GM23338 (cell line): ENCODE data around the gene LMX1B. TPM values are rescaled to one million over a fixed set of nuclear protein-coding genes. Genes with fewer than 3 reads are reported as not detected.

Experiments
- ATAC-seq: fragments of 200-7000 bp; cut with Tn5 transposase; 3 replicates; pipeline ENCODE4 v1.9.1; 2020
- DNase-seq: peaks from one replicate; pipeline ENCODE4 v3.0.0-alpha.2; 2015; ENCODE audit warnings: low spot score
- H2AFZ ChIP-seq: fragments of 200-600 bp; sonication (generic); 2 replicates; pipeline ENCODE4 v1.8.0; 2016; ENCODE audit warnings: antibody characterized with exemption, mild to moderate bottlenecking, moderate library complexity
- H3F3A ChIP-seq: fragments of 200-600 bp; sonication (generic); replicated peaks from 2 replicates; pipeline ENCODE4 v1.8.0; 2017; ENCODE audit warnings: antibody characterized with exemption, mixed run types, low read depth
- H3K27ac ChIP-seq: fragments of 200-600 bp; sonication (generic); 2 replicates; pipeline ENCODE4 v1.6.1; 2016; ENCODE audit warnings: low read depth
- H3K27me3 ChIP-seq: fragments of 200-600 bp; sonication (generic); 2 replicates; pipeline ENCODE4 v1.8.0; 2016; ENCODE audit warnings: mild to moderate bottlenecking, mixed run types, moderate library complexity; ENCODE audit not compliant: insufficient read depth
- H3K36me3 ChIP-seq: fragments of 200-600 bp; sonication (generic); 2 replicates; pipeline ENCODE4 v1.8.0; 2016; ENCODE audit warnings: mild to moderate bottlenecking; ENCODE audit not compliant: insufficient read depth
- H3K4me1 ChIP-seq: fragments of 200-600 bp; sonication (generic); 2 replicates; pipeline ENCODE4 v1.8.0; 2016; ENCODE audit warnings: mild to moderate bottlenecking, moderate library complexity; ENCODE audit not compliant: insufficient read depth
- H3K4me2 ChIP-seq: fragments of 200-600 bp; sonication (generic); 2 replicates; pipeline ENCODE4 v1.7.1; 2017; ENCODE audit warnings: mixed run types
- H3K4me3 ChIP-seq: fragments of 200-600 bp; sonication (generic); 2 replicates; pipeline ENCODE4 v1.6.1; 2016; ENCODE audit warnings: mixed run types
- H3K79me2 ChIP-seq: fragments of 200-600 bp; sonication (generic); replicated peaks from 2 replicates; pipeline ENCODE4 v1.8.0; 2017; ENCODE audit warnings: mild to moderate bottlenecking; ENCODE audit not compliant: insufficient read depth
- H3K9me2 ChIP-seq: fragments of 200-600 bp; sonication (generic); 2 replicates; pipeline ENCODE4 v1.8.0; 2017; ENCODE audit not compliant: insufficient read depth
- H4K20me1 ChIP-seq: fragments of 200-600 bp; sonication (generic); replicated peaks from 2 replicates; pipeline ENCODE4 v1.8.0; 2017; ENCODE audit warnings: mild to moderate bottlenecking; ENCODE audit not compliant: insufficient read depth
- H3K27ac Mint-ChIP-seq: 2 replicates; pipeline ENCODE4 v1.8.0; 2020; ENCODE audit warnings: inconsistent platforms, mild to moderate bottlenecking, moderate library complexity, mixed read lengths
- H3K27me3 Mint-ChIP-seq: 3 replicates; pipeline ENCODE4 v1.8.0; 2022; ENCODE audit warnings: low read depth, mild to moderate bottlenecking, moderate library complexity, mixed read lengths, inconsistent platforms; ENCODE audit not compliant: insufficient read depth, poor library complexity
- H3K36me3 Mint-ChIP-seq: 3 replicates; pipeline ENCODE4 v1.8.0; 2021; ENCODE audit warnings: low read depth, mild to moderate bottlenecking, inconsistent platforms, moderate library complexity, mixed read lengths
- H3K4me1 Mint-ChIP-seq: 3 replicates; pipeline ENCODE4 v1.8.0; 2020; ENCODE audit warnings: mild to moderate bottlenecking, inconsistent platforms, mixed read lengths
- H3K4me3 Mint-ChIP-seq: 3 replicates; pipeline ENCODE4 v1.8.0; 2021; ENCODE audit warnings: moderate library complexity, mild to moderate bottlenecking, inconsistent platforms, mixed read lengths
- H3K9me3 Mint-ChIP-seq: 3 replicates; pipeline ENCODE4 v1.8.0; 2020; ENCODE audit warnings: moderate library complexity, mild to moderate bottlenecking, inconsistent platforms, mixed read lengths
- CTCF ChIP-seq, 2 experiments: fragments of 200-600 bp in 1 of 2; sonication (generic) in 1 of 2; conservative IDR thresholded peaks; 2 replicates each; pipeline versions ENCODE4 v1.5.1 to v1.6.1; 2016 to 2017; ENCODE audit warnings: antibody characterized with exemption in 2 of 2, low read depth in 2 of 2, mild to moderate bottlenecking in 2 of 2, moderate library complexity in 1 of 2
- ETS1 ChIP-seq: IDR thresholded peaks from 2 replicates; pipeline ENCODE4 v1.6.1; 2016; ENCODE audit warnings: antibody characterized with exemption
- EZH2 ChIP-seq: fragments of 200-600 bp; sonication (generic); IDR thresholded peaks from one replicate; pipeline ENCODE4 v1.8.0; 2017; ENCODE audit warnings: antibody characterized with exemption, mild to moderate bottlenecking, low read depth; ENCODE audit not compliant: unreplicated experiment
- JUNB ChIP-seq: IDR thresholded peaks from one replicate; pipeline ENCODE4 v1.6.1; 2016; ENCODE audit warnings: antibody characterized with exemption; ENCODE audit not compliant: unreplicated experiment
- NANOG ChIP-seq: IDR thresholded peaks from 2 replicates; pipeline ENCODE4 v1.6.1; 2016; ENCODE audit warnings: antibody characterized with exemption, borderline replicate concordance
- STAT1 ChIP-seq: IDR thresholded peaks from one replicate; pipeline ENCODE4 v1.6.1; 2016; ENCODE audit warnings: antibody characterized with exemption; ENCODE audit not compliant: unreplicated experiment
- polyA plus RNA-seq: library from polyadenylated mRNA; unstranded; fragments of >200 nt; fragmentation: Nextera tagmentation; extraction: Ambion mirVana; gene quantifications from 2 replicates; pipeline ENCODE4 v1.2.1, GENCODE V29; 2016
- total RNA-seq: library from RNA; depleted of rRNA; stranded (reverse); fragments of >200 nt; shearing (Covaris generic); gene quantifications from 2 replicates; pipeline ENCODE4 v1.2.3, GENCODE V29; 2014

LMX1B gene
- total and polyA plus RNA-seq, 2 experiments from 2014 or later, result 0.08 to 0.21 TPM

GRCh38 chr9:126704892-126705766, 91.4 kb downstream of the LMX1B start:
- peak; percentile 66 for ATAC-seq
- H3K27ac Mint-ChIP-seq, result no peak overlapping the region
- peaks cover 26% of the 10 kb centered on the region for H3K27me3 ChIP-seq

GRCh38 chr9:126705767-126706697, 92.3 kb downstream of the LMX1B start:
- H3K4me3 ChIP-seq, result peak overlapping the region; percentile 36; the same call in 1 of the 2 replicates
- Mint-ChIP-seq H3K36me3 (no peaks in the 10 kb centered on the region), H3K4me3 (no peak overlapping the region), H3K27ac (no peak overlapping the region), H3K4me1 (peaks cover 21% of the 10 kb centered on the region), H3K27me3 (peaks cover 30% of the 10 kb centered on the region), H3K9me3 (no peaks in the 10 kb centered on the region)
- H3K79me2 ChIP-seq, result no peaks in the 10 kb centered on the region
- peak overlapping the region; percentile 70; the same call in 1 of the 2 replicates for H3K4me2 ChIP-seq
- ATAC-seq (peak; percentile 71), DNase-seq (peak; percentile 86)
- peak overlapping the region; percentile 92; the same call in 1 of the 2 replicates for H2AFZ ChIP-seq
- H4K20me1 ChIP-seq, result no peaks in the 10 kb centered on the region
- no peaks in the 10 kb centered on the region for H3K9me2 ChIP-seq
- TF ChIP-seq CTCF (conservative IDR thresholded peaks at IDR 0.05; ENCODE audit: low read depth in 2 of 2) (peak; percentile 77 to 89), JUNB (no peak), STAT1 (no peak), ETS1 (no peak), NANOG (no peak), EZH2 (peak; percentile 21)
- peaks cover 26% of the 10 kb centered on the region for H3K27me3 ChIP-seq
- no peaks in the 10 kb centered on the region for H3K36me3 ChIP-seq
- no peak overlapping the region for H3K27ac ChIP-seq
- H3K4me1 ChIP-seq, result peaks cover 3% of the 10 kb centered on the region
- no peaks in the 10 kb centered on the region for H3F3A ChIP-seq

More at GRCh38 chr9:126704892-126705766, 91.4 kb downstream of the LMX1B start:
- H3K36me3 ChIP-seq, result no peaks in the 10 kb centered on the region
- H3K79me2 ChIP-seq, result no peaks in the 10 kb centered on the region
- H3F3A ChIP-seq, result no peaks in the 10 kb centered on the region
- Mint-ChIP-seq H3K36me3 (no peaks in the 10 kb centered on the region), H3K4me3 (peak overlapping the region; percentile 44), H3K9me3 (no peaks in the 10 kb centered on the region), H3K4me1 (peaks cover 21% of the 10 kb centered on the region), H3K27me3 (peaks cover 31% of the 10 kb centered on the region)
- peak overlapping the region; percentile 72 for H3K4me2 ChIP-seq
- DNase-seq, result peak; percentile 92
- H3K9me2 ChIP-seq, result no peaks in the 10 kb centered on the region
- H3K4me1 ChIP-seq, result peaks cover 3% of the 10 kb centered on the region
- peak overlapping the region; percentile 92 for H2AFZ ChIP-seq
- H3K27ac ChIP-seq, result no peak overlapping the region
- peak overlapping the region; percentile 36; the same call in 1 of the 2 replicates for H3K4me3 ChIP-seq
- no peaks in the 10 kb centered on the region for H4K20me1 ChIP-seq
- TF ChIP-seq NANOG (no peak), CTCF (conservative IDR thresholded peaks at IDR 0.05; ENCODE audit: low read depth in 2 of 2) (peak; percentile 81 to 93)
